IPS-18a (cell line): ENCODE results near the gene TBKBP1.

Source experiments
- H3K27ac ChIP-seq: one replicate; pipeline ENCODE4 v1.5.1; 2013; ENCODE audit warnings: low read length
- H3K27me3 ChIP-seq: one replicate; pipeline ENCODE4 v1.6.1; 2013; ENCODE audit warnings: mild to moderate bottlenecking, low read length; ENCODE audit not compliant: control insufficient read depth, insufficient read depth
- H3K36me3 ChIP-seq: one replicate; pipeline ENCODE4 v1.6.1; 2013; ENCODE audit warnings: low read depth, low read length; ENCODE audit not compliant: control insufficient read depth
- H3K4me1 ChIP-seq: one replicate; pipeline ENCODE4 v1.6.1; 2013; ENCODE audit warnings: low read depth, low read length; ENCODE audit not compliant: control insufficient read depth
- H3K4me3 ChIP-seq: one replicate; pipeline ENCODE4 v1.5.1; 2013; ENCODE audit warnings: low read length
- H3K9ac ChIP-seq: one replicate; pipeline ENCODE4 v1.6.1; 2013; ENCODE audit warnings: mild to moderate bottlenecking, low read length, moderate library complexity
- H3K9me3 ChIP-seq: one replicate; pipeline ENCODE4 v1.6.1; 2013; ENCODE audit warnings: low read depth, low read length; ENCODE audit not compliant: control insufficient read depth

Gene TBKBP1

GRCh38 chr17:47741793-47742145 lies 47.8 kb downstream of the TBKBP1 start:
- no peak overlapping the region for H3K27ac ChIP-seq
- H3K27me3 ChIP-seq: peaks cover 2% of the 10 kb centered on the region
- H3K9me3 ChIP-seq: no peaks in the 10 kb centered on the region
- H3K9ac ChIP-seq: no peak overlapping the region
- no peaks in the 10 kb centered on the region for H3K36me3 ChIP-seq
- no peaks in the 10 kb centered on the region for H3K4me1 ChIP-seq
- no peak overlapping the region for H3K4me3 ChIP-seq

GRCh38 chr17:47742319-47743181 lies 48.6 kb downstream of the TBKBP1 start:
- H3K27me3 ChIP-seq: no peaks in the 10 kb centered on the region
- no peak overlapping the region for H3K27ac ChIP-seq
- no peaks in the 10 kb centered on the region for H3K9me3 ChIP-seq
- no peaks in the 10 kb centered on the region for H3K4me1 ChIP-seq
- H3K36me3 ChIP-seq: no peaks in the 10 kb centered on the region
- no peak overlapping the region for H3K9ac ChIP-seq
- no peak overlapping the region for H3K4me3 ChIP-seq

- Histone ChIP-seq H3K27me3 (no peaks in the 10 kb centered on the region), H3K9me3 (no peaks in the 10 kb centered on the region), H3K36me3 (no peaks in the 10 kb centered on the region), H3K27ac (no peak overlapping the region), H3K9ac (no peak overlapping the region), H3K4me3 (no peak overlapping the region), H3K4me1 (no peaks in the 10 kb centered on the region)
These were observed 50.4 kb downstream of the TBKBP1 start for GRCh38 chr17:47744168-47745036.

- Histone ChIP-seq H3K4me1 (no peaks in the 10 kb centered on the region), H3K4me3 (no peak overlapping the region), H3K9me3 (no peaks in the 10 kb centered on the region), H3K27ac (no peak overlapping the region), H3K36me3 (no peaks in the 10 kb centered on the region), H3K27me3 (peaks cover 4% of the 10 kb centered on the region), H3K9ac (no peak overlapping the region)
These were observed 51.0 kb downstream of the TBKBP1 start for GRCh38 chr17:47745037-47745380.

- no peaks in the 10 kb centered on the region for H3K4me1 ChIP-seq
- no peak overlapping the region for H3K27ac ChIP-seq
- no peak overlapping the region for H3K9ac ChIP-seq
- no peaks in the 10 kb centered on the region for H3K9me3 ChIP-seq
- peaks cover 4% of the 10 kb centered on the region for H3K27me3 ChIP-seq
- H3K36me3 ChIP-seq: no peaks in the 10 kb centered on the region
- no peak overlapping the region for H3K4me3 ChIP-seq
These were observed 57.5 kb downstream of the TBKBP1 start for GRCh38 chr17:47751471-47751870.

DNA sequence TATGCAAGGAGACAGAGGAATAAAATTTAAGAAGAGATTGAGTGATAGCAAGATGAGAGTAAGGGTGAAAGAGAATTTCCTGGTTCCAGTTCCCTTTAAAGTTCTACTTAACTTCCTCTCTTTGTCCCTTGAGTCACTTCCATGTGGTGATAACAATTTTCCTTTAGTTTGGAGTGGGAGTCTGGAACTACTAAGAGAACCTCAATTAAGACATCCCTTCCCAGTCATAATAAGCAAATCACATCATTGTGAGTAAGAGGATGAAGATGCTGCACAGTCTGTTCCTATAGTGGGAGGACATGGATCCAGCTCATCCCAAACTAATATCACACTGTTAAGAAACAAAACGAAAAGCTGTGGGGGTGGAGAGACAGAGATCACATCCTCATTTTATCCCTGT lies 63.4 kb downstream of the TBKBP1 start:
- no peaks in the 10 kb centered on the region for H3K36me3 ChIP-seq
- no peaks in the 10 kb centered on the region for H3K4me1 ChIP-seq
- H3K27ac ChIP-seq: no peak overlapping the region
- no peak overlapping the region for H3K4me3 ChIP-seq
- H3K9ac ChIP-seq: no peak overlapping the region
- H3K27me3 ChIP-seq: no peaks in the 10 kb centered on the region
- H3K9me3 ChIP-seq: no peaks in the 10 kb centered on the region

DNA sequence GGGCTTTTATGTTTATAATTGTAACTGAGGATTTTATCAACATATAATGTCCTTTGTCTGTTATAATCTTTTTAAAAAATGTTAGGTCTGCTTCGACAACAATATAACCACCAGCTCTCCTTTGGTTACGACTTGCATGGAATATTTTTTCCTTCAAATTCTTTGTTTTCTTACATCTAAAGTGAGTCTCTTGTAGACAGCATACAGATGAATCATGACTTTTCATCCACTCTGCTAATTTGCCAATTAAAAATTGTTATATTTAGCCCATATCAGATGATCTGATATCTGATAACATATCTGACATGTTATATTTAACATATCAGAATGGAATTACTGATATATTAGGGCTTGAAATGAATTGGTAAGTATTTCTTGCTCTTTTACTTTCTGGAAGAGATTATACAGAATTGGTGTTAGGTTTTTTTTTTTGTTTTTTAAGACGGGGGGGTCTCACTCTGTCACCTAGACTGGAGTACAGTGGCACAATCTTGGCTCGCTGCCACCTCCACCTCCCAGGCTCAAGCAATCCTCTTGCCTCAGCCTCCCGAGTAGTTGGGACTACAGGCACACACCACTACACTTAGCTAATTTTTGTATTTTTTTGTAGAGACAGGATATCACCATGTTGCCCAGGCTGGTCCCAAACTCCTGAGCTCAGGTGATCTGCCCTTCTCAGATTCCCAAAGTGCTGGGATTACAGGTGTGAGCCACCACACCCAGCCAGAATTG lies 66.6 kb downstream of the TBKBP1 start:
- H3K9ac ChIP-seq: no peak overlapping the region
- no peak overlapping the region for H3K4me3 ChIP-seq
- H3K4me1 ChIP-seq: no peaks in the 10 kb centered on the region
- no peaks in the 10 kb centered on the region for H3K36me3 ChIP-seq
- H3K27me3 ChIP-seq: no peaks in the 10 kb centered on the region
- H3K9me3 ChIP-seq: peaks cover 4% of the 10 kb centered on the region
- H3K27ac ChIP-seq: no peak overlapping the region
